ENCODE measurements around the gene SLC30A10. TPM values are rescaled to one million over a fixed set of nuclear protein-coding genes. Genes with fewer than 3 reads are reported as not detected.
"Not testable (repeated sequence)": the region's sequence is repeated elsewhere in the genome, so short reads cannot be mapped to it uniquely, and the experiment has no call there.

Gene SLC30A10
- total and polyA plus RNA-seq, 7 donors: not detected

- Histone ChIP-seq H3K27me3 (ENCODE audit: insufficient read depth in 3 of 3, low read length in 2 of 3) (no peaks in the 10 kb centered on the region), H3K4me3 (no peak overlapping the region), H3K36me3 (ENCODE audit: insufficient read depth in 1 of 2, low read depth in 1 of 2) (no peaks in the 10 kb centered on the region), H3K9me3 (no peaks in the 10 kb centered on the region), H3K4me1 (no peaks in the 10 kb centered on the region), H3K27ac (no peak overlapping the region)
- DNase-seq (no peak), ATAC-seq (no peak)
- no peak for TF ChIP-seq CTCF (IDR thresholded peaks at IDR 0.05)
- intact Hi-C loops (cut with DNase I): no loop called here
These were observed 47.4 kb downstream of the SLC30A10 start for GRCh38 chr1:219880765-219881457.

- WGBS, 3 donors: 59 to 75% (median 70%) methylated on average over 5 of the region's 5 CpGs
- no peak for TF ChIP-seq CTCF (IDR thresholded peaks at IDR 0.05)
- Histone ChIP-seq H3K36me3 (ENCODE audit: insufficient read depth in 1 of 2, low read depth in 1 of 2) (no peaks in the 10 kb centered on the region), H3K4me1 (no peaks in the 10 kb centered on the region), H3K27me3 (ENCODE audit: insufficient read depth in 3 of 3, low read length in 2 of 3) (no peaks in the 10 kb centered on the region), H3K27ac (no peak overlapping the region), H3K9me3 (no peaks in the 10 kb centered on the region), H3K4me3 (no peak overlapping the region)
- intact Hi-C loops (cut with DNase I): no loop called here
- DNase-seq (no peak), ATAC-seq (no peak)
These were observed 51.6 kb downstream of the SLC30A10 start for GRCh38 chr1:219876798-219877209.

GRCh38 chr1:219875860-219876259, 52.5 kb downstream of the SLC30A10 start:
- Histone ChIP-seq H3K4me1 (no peaks in the 10 kb centered on the region), H3K9me3 (no peaks in the 10 kb centered on the region), H3K27me3 (ENCODE audit: insufficient read depth in 3 of 3, low read length in 2 of 3) (no peaks in the 10 kb centered on the region), H3K36me3 (ENCODE audit: insufficient read depth in 1 of 2, low read depth in 1 of 2) (no peaks in the 10 kb centered on the region), H3K27ac (no peak overlapping the region), H3K4me3 (no peak overlapping the region)
- ATAC-seq (no peak), DNase-seq (no peak)
- intact Hi-C loops (cut with DNase I): no loop called here
- no peak for TF ChIP-seq CTCF (IDR thresholded peaks at IDR 0.05)
- WGBS, 3 donors: 67 to 80% (median 72%) methylated on average over 3 of the region's 3 CpGs

- H3K4me3 ChIP-seq; H3K9me3 ChIP-seq; H3K4me1 ChIP-seq; H3K27me3 ChIP-seq (ENCODE audit: insufficient read depth in 3 of 3, low read length in 2 of 3); H3K36me3 ChIP-seq (ENCODE audit: insufficient read depth in 1 of 2, low read depth in 1 of 2); ATAC-seq; H3K27ac ChIP-seq; DNase-seq; intact Hi-C loops (cut with DNase I): not testable (repeated sequence)
- 70 to 86% (median 78%) methylated on average over 1 of the region's 1 CpG for WGBS, 3 donors
These were observed 55.8 kb downstream of the SLC30A10 start for GRCh38 chr1:219872538-219872937.

GRCh38 chr1:219871427-219872057, 56.8 kb downstream of the SLC30A10 start:
- no peaks in the 10 kb centered on the region for H3K36me3 ChIP-seq (ENCODE audit: insufficient read depth in 1 of 2, low read depth in 1 of 2)
- no peaks in the 10 kb centered on the region for H3K9me3 ChIP-seq
- no peak for ATAC-seq
- H3K27me3 ChIP-seq (ENCODE audit: insufficient read depth in 3 of 3, low read length in 2 of 3): no peaks in the 10 kb centered on the region
- H3K4me1 ChIP-seq: no peaks in the 10 kb centered on the region
- no peak overlapping the region for H3K27ac ChIP-seq
- no peak for TF ChIP-seq CTCF (IDR thresholded peaks at IDR 0.05)
- no peak for DNase-seq
- 42 to 50% (median 47%) methylated on average over 3 of the region's 3 CpGs for WGBS, 3 donors
- intact Hi-C loops (cut with DNase I): no loop called here
- no peak overlapping the region for H3K4me3 ChIP-seq

GRCh38 chr1:219868615-219869014, 59.7 kb downstream of the SLC30A10 start:
- H3K27me3 ChIP-seq (ENCODE audit: insufficient read depth in 3 of 3, low read length in 2 of 3); ATAC-seq; H3K9me3 ChIP-seq; H3K27ac ChIP-seq; DNase-seq; H3K4me1 ChIP-seq; intact Hi-C loops (cut with DNase I); H3K4me3 ChIP-seq; H3K36me3 ChIP-seq (ENCODE audit: insufficient read depth in 1 of 2, low read depth in 1 of 2): not testable (repeated sequence)
- WGBS, 3 donors: 91 to 100% (median 95%) methylated on average over 1 of the region's 3 CpGs

Data from psoas muscle (tissue), 8 donors.